Ovary (tissue), 3 donors: ENCODE measurements around the gene MBNL2.

Source experiments
- CTCF ChIP-seq, 3 donors: fragments of 450-650 bp in 2 of 3; fragments of 200-600 bp in 1 of 3; IDR thresholded peaks; one replicate each; pipeline versions ENCODE4 v1.5.1 to v1.8.0; 2016 to 2022; ENCODE audit warnings: antibody characterized with exemption in 3 of 3, mild to moderate bottlenecking in 1 of 3
- EP300 ChIP-seq: sonication (generic); formaldehyde crosslinking; IDR thresholded peaks from one replicate; pipeline ENCODE4 v1.6.1; 2017; ENCODE audit warnings: antibody characterized with exemption
- donor health status: DM: no; HTN: no; CAD: no.

GRCh38 chr13:97276862-97277269 lies 54.7 kb downstream of the MBNL2 start:
- no peak for TF ChIP-seq CTCF (IDR thresholded peaks at IDR 0.05)
- TF ChIP-seq EP300 = no peak
